Tibial nerve (tissue), 4 donors: ENCODE measurements around the gene CLEC18C.
"Not testable (repeated sequence)": the region's sequence is repeated elsewhere in the genome, so short reads cannot be mapped to it uniquely, and the experiment has no call there.

Experiments used
- EP300 ChIP-seq, 2 donors: sonication (generic); formaldehyde crosslinking; IDR thresholded peaks; one replicate each; pipeline ENCODE4 v1.6.1; 2017; ENCODE audit warnings: antibody characterized with exemption in 2 of 2, mild to moderate bottlenecking in 1 of 2
- POLR2A ChIP-seq, 2 donors: fragments of 450-650 bp; IDR thresholded peaks; one replicate each; pipeline ENCODE4 v1.6.1; 2017; ENCODE audit warnings: antibody characterized with exemption in 2 of 2, mild to moderate bottlenecking in 2 of 2, moderate library complexity in 2 of 2
- TF ChIP-seq, protein P1 (sequence below), 5 experiments: fragments of 200-600 bp in 3 of 5; fragments of 450-650 bp in 2 of 5; sonication (generic) in 3 of 5; IDR thresholded peaks; one replicate each; pipeline ENCODE4 v1.5.1; 2016 to 2019; ENCODE audit warnings: antibody characterized with exemption in 5 of 5, mild to moderate bottlenecking in 3 of 5, moderate library complexity in 2 of 5

DNA sequence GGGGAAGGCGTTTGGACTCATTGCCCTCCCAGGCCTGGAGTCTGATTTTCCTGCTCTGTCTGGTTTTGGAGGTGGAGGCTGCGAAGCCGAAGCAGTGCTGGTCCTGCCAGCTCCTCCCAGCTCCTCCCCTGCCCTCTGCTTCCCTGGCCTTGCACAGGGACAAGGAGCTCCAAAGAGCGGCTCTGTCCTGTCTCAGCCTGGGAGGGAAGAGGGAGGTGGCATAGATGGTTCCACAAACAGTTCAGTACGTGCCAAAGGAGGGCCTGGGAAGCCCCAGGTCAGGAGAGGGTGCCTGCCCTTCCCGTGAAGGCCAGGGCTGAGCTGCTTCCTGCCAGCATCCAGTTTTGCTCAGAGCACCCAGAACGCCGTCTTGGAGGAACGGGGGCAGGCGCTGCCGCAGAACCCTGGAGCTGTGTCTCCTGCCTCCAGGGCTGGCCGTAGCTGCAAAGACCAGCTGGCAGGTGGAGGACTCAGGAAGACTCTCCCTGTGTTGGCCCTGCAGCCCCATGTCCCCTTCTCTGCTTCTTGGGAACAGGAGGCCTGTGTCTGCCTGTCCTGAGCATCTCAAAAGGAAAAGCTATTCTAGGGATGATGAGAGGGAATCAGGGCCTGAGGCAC lies 23.2 kb downstream of the CLEC18C start:
- TF ChIP-seq, protein P1, sequence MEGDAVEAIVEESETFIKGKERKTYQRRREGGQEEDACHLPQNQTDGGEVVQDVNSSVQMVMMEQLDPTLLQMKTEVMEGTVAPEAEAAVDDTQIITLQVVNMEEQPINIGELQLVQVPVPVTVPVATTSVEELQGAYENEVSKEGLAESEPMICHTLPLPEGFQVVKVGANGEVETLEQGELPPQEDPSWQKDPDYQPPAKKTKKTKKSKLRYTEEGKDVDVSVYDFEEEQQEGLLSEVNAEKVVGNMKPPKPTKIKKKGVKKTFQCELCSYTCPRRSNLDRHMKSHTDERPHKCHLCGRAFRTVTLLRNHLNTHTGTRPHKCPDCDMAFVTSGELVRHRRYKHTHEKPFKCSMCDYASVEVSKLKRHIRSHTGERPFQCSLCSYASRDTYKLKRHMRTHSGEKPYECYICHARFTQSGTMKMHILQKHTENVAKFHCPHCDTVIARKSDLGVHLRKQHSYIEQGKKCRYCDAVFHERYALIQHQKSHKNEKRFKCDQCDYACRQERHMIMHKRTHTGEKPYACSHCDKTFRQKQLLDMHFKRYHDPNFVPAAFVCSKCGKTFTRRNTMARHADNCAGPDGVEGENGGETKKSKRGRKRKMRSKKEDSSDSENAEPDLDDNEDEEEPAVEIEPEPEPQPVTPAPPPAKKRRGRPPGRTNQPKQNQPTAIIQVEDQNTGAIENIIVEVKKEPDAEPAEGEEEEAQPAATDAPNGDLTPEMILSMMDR (IDR thresholded peaks at IDR 0.05), result not testable (repeated sequence)
- not testable (repeated sequence) for TF ChIP-seq POLR2A, EP300 (IDR thresholded peaks at IDR 0.05)
